HG02798 (cell line): ENCODE measurements around the gene CD101.

Experiments
- ATAC-seq: cut with Tn5 transposase; IDR thresholded peaks from one replicate; pipeline ENCODE4 v1.9.1; 2021; ENCODE audit warnings: mild to moderate bottlenecking; ENCODE audit not compliant: unreplicated experiment, poor library complexity

Gene CD101

GRCh38 chr1:117084231-117084630 is 82.7 kb downstream of the CD101 start:
- no peak for ATAC-seq
